Duodenal mucosa (tissue), 2 donors: ENCODE data around the gene ACADM.
"Not testable (repeated sequence)": the region's sequence is repeated elsewhere in the genome, so short reads cannot be mapped to it uniquely, and the experiment has no call there.

Experiments used
- H3K27ac ChIP-seq: one replicate; pipeline ENCODE4 v1.7.0; 2013; ENCODE audit warnings: low read depth, low read length
- H3K27me3 ChIP-seq, 2 donors: one replicate each; pipeline ENCODE4 v1.7.0; 2013; ENCODE audit warnings: low read length in 2 of 2, control low read depth in 1 of 2; ENCODE audit not compliant: insufficient read depth in 2 of 2, control insufficient read depth in 1 of 2
- H3K36me3 ChIP-seq, 2 donors: one replicate each; pipeline ENCODE4 v1.7.0; 2013; ENCODE audit warnings: low read length in 2 of 2, control low read depth in 1 of 2; ENCODE audit not compliant: insufficient read depth in 2 of 2, control insufficient read depth in 1 of 2
- H3K4me1 ChIP-seq, 2 donors: one replicate each; pipeline ENCODE4 v1.7.0; 2013; ENCODE audit warnings: low read length in 2 of 2, control low read depth in 1 of 2; ENCODE audit not compliant: insufficient read depth in 2 of 2, control insufficient read depth in 1 of 2
- H3K4me3 ChIP-seq, 2 donors: one replicate each; pipeline ENCODE4 v1.7.0; 2013; ENCODE audit warnings: low read length in 2 of 2, low read depth in 1 of 2
- H3K9ac ChIP-seq, 2 donors: one replicate each; pipeline ENCODE4 v1.7.0; 2013; ENCODE audit warnings: low read length in 2 of 2, low read depth in 1 of 2
- H3K9me3 ChIP-seq, 2 donors: one replicate each; pipeline ENCODE4 v1.7.0; 2013; ENCODE audit warnings: low read length in 2 of 2, control low read depth in 1 of 2; ENCODE audit not compliant: control insufficient read depth in 1 of 2

Gene ACADM

GRCh38 chr1:75731881-75732280, 7.4 kb downstream of the ACADM start:
- Histone ChIP-seq H3K9ac (no peak overlapping the region), H3K27ac (no peak overlapping the region), H3K4me1 (peaks cover 5 to 6% of the 10 kb centered on the region in 2 donors), H3K27me3 (no peaks in the 10 kb centered on the region), H3K4me3 (no peak overlapping the region), H3K9me3 (no peaks in the 10 kb centered on the region), H3K36me3 (peaks cover 9 to 32% of the 10 kb centered on the region in 2 donors)

GRCh38 chr1:75732703-75733102, 8.2 kb downstream of the ACADM start:
- no peaks in the 10 kb centered on the region for H3K9me3 ChIP-seq
- no peak overlapping the region for H3K27ac ChIP-seq
- no peak overlapping the region for H3K4me3 ChIP-seq
- peaks cover 9 to 32% of the 10 kb centered on the region in 2 donors for H3K36me3 ChIP-seq
- H3K4me1 ChIP-seq: peaks cover 3 to 4% of the 10 kb centered on the region in 2 donors
- H3K9ac ChIP-seq: no peak overlapping the region
- H3K27me3 ChIP-seq: no peaks in the 10 kb centered on the region

- H3K9ac ChIP-seq: no peak overlapping the region
- no peaks in the 10 kb centered on the region for H3K27me3 ChIP-seq
- H3K9me3 ChIP-seq: no peaks in the 10 kb centered on the region
- peaks cover 9 to 33% of the 10 kb centered on the region in 2 donors for H3K36me3 ChIP-seq
- no peaks in the 10 kb centered on the region for H3K4me1 ChIP-seq
- H3K27ac ChIP-seq: no peak overlapping the region
- no peak overlapping the region for H3K4me3 ChIP-seq
Observed at GRCh38 chr1:75733661-75734060, 9.2 kb downstream of the ACADM start.

- H3K36me3 ChIP-seq: peaks cover 9 to 47% of the 10 kb centered on the region in 2 donors
Observed at GRCh38 chr1:75736016-75736415, 11.5 kb downstream of the ACADM start.

GRCh38 chr1:75742047-75742625, 17.6 kb downstream of the ACADM start:
- no peak overlapping the region for H3K27ac ChIP-seq
- H3K4me3 ChIP-seq: no peak overlapping the region
- no peaks in the 10 kb centered on the region for H3K9me3 ChIP-seq
- H3K9ac ChIP-seq: no peak overlapping the region
- H3K36me3 ChIP-seq: peaks cover 8 to 40% of the 10 kb centered on the region in 2 donors
- H3K27me3 ChIP-seq: no peaks in the 10 kb centered on the region
- no peaks in the 10 kb centered on the region for H3K4me1 ChIP-seq

More at GRCh38 chr1:75736016-75736415, 11.5 kb downstream of the ACADM start:
- H3K27me3 ChIP-seq: no peaks in the 10 kb centered on the region
- no peaks in the 10 kb centered on the region for H3K4me1 ChIP-seq
- no peaks in the 10 kb centered on the region for H3K9me3 ChIP-seq
- H3K9ac ChIP-seq: no peak overlapping the region
- H3K4me3 ChIP-seq: no peak overlapping the region
- H3K27ac ChIP-seq: no peak overlapping the region

GRCh38 chr1:75745276-75745675, 20.8 kb downstream of the ACADM start:
- H3K9ac ChIP-seq: no peak overlapping the region
- H3K36me3 ChIP-seq: peaks cover 8 to 36% of the 10 kb centered on the region in 2 donors
- H3K4me1 ChIP-seq: no peaks in the 10 kb centered on the region
- H3K4me3 ChIP-seq: no peak overlapping the region
- H3K27me3 ChIP-seq: no peaks in the 10 kb centered on the region
- H3K27ac ChIP-seq: no peak overlapping the region
- no peaks in the 10 kb centered on the region for H3K9me3 ChIP-seq

GRCh38 chr1:75757210-75757609, 32.7 kb downstream of the ACADM start:
- not testable (repeated sequence) for H3K9ac ChIP-seq, H3K4me1 ChIP-seq, H3K4me3 ChIP-seq, H3K27me3 ChIP-seq, H3K27ac ChIP-seq, H3K9me3 ChIP-seq
- H3K36me3 ChIP-seq: peaks cover 4 to 29% of the 10 kb centered on the region in 2 donors

GRCh38 chr1:75758543-75758942, 34.0 kb downstream of the ACADM start:
- H3K27me3 ChIP-seq, H3K9me3 ChIP-seq, H3K9ac ChIP-seq, H3K27ac ChIP-seq, H3K4me3 ChIP-seq, H3K4me1 ChIP-seq: not testable (repeated sequence)
- H3K36me3 ChIP-seq: peaks cover 4 to 26% of the 10 kb centered on the region in 2 donors

GRCh38 chr1:75764057-75764655, 39.6 kb downstream of the ACADM start:
- Histone ChIP-seq H3K9me3 (no peaks in the 10 kb centered on the region), H3K4me1 (no peaks in the 10 kb centered on the region), H3K36me3 (peaks cover 4 to 7% of the 10 kb centered on the region in 2 donors), H3K4me3 (no peak overlapping the region), H3K27me3 (no peaks in the 10 kb centered on the region), H3K27ac (no peak overlapping the region), H3K9ac (no peak overlapping the region)

GRCh38 chr1:75765697-75766355, 41.3 kb downstream of the ACADM start:
- Histone ChIP-seq H3K9ac (no peak overlapping the region), H3K4me1 (no peaks in the 10 kb centered on the region), H3K4me3 (no peak overlapping the region), H3K9me3 (no peaks in the 10 kb centered on the region), H3K36me3 (peaks cover 4 to 7% of the 10 kb centered on the region in 2 donors), H3K27ac (no peak overlapping the region), H3K27me3 (no peaks in the 10 kb centered on the region)
